ENCODE data around the gene TMEM145. TPM values are rescaled to one million over a fixed set of nuclear protein-coding genes. Genes with fewer than 3 reads are reported as not detected.

TMEM145 gene
- total and polyA plus RNA-seq, 10 of the 15 experiments (the other 5 are each of a cell fraction or from before 2014, with no cell fraction given) = 0.04 to 0.97 (median 0.16) TPM; not detected in 4

- Histone ChIP-seq H3K9ac (ENCODE audit: control insufficient read depth, insufficient read depth, low read length) (peak overlapping the region; percentile 45), H3K27me3 (replicated peaks in 1 of 2; ENCODE audit: control insufficient read depth in 2 of 2, insufficient read depth in 2 of 2, low read length in 1 of 2) (no peaks in the 10 kb centered on the region), H3K79me2 (ENCODE audit: control insufficient read depth, insufficient read depth, low read length) (peaks cover 31% of the 10 kb centered on the region), H3K4me2 (ENCODE audit: control insufficient read depth, insufficient read depth) (peak overlapping the region; percentile 97), H4K20me1 (ENCODE audit: control insufficient read depth, insufficient read depth) (no peaks in the 10 kb centered on the region), H3K4me1 (ENCODE audit: control insufficient read depth, insufficient read depth, low read length) (peaks cover 49% of the 10 kb centered on the region), H3K27ac (ENCODE audit: control insufficient read depth, insufficient read depth) (peak overlapping the region; percentile 55), H3K9me3 (replicated peaks; ENCODE audit: control insufficient read depth, insufficient read depth, low read length) (no peaks in the 10 kb centered on the region), H3K4me3 (peak overlapping the region; percentile 98), H3K36me3 (ENCODE audit: control insufficient read depth in 2 of 2, insufficient read depth in 2 of 2, low read length in 1 of 2) (no peaks in the 10 kb centered on the region; a peak in 1 of 4 replicates), H2AFZ (ENCODE audit: control insufficient read depth, low read depth, low read length) (peak overlapping the region; percentile 66)
- ChIA-PET RAD21 (ENCODE audit: unreplicated experiment) (interaction anchor here (0.6 to 5.5 kb wide), 13 partner anchors 10 to 171 kb away, joined by 3 to 82 read pairs (median 5); partner anchors contain the start of genes CIC, GSK3A and ZNF526), CTCF (interaction anchor here (0.8 to 6.7 kb wide), 28 partner anchors 10 to 176 kb away, joined by 3 to 111 read pairs (median 6); partner anchors contain the start of genes CIC, ERF, GSK3A and POU2F2), SMC1A (ENCODE audit: uncharacterized antibody, unreplicated experiment) (interaction anchor here (0.8 to 5.1 kb wide), 15 partner anchors 10 to 171 kb away, joined by 3 to 70 read pairs (median 4); partner anchors contain the start of genes CIC, GSK3A, PAFAH1B3 and POU2F2), POLR2A (interaction anchor here (0.8 to 5.1 kb wide), 6 partner anchors 10 to 148 kb away, joined by 3 to 51 read pairs (median 5); partner anchors contain the start of genes CIC, GSK3A and POU2F2)
- no TSS peak for BruUV-seq (replicated peaks)
- WGBS (ENCODE audit: insufficient coverage, insufficient replicate concordance, low lambda C conversion rate, missing lambda C conversion rate) = 1% methylated on average over 70 of the region's 89 CpGs
- DNase-seq (ENCODE audit: low read depth, low spot score) (peak; percentile 74), FAIRE-seq (peak; percentile 93), ATAC-seq (peak; percentile 77)
- intact Hi-C loops (cut with micrococcal nuclease; ENCODE audit: unreplicated experiment) (loop anchor here (2.0 to 5.0 kb wide), 5 partner anchors 35 to 173 kb away; partner anchors contain the start of genes POU2F2 and ZNF526), in situ Hi-C loops (cut with MboI) (loop anchor here (5.0 kb wide), 1 partner anchor 148 kb away; the partner anchor contains the start of gene POU2F2)
- peak; percentile 35 for TF ChIP-seq E4F1 (IDR thresholded peaks at IDR 0.05; ENCODE audit: borderline replicate concordance, partially characterized antibody)
- TF ChIP-seq POLR2A (IDR thresholded peaks at IDR 0.05; ENCODE audit: low read depth, low read length) = peak; percentile 65; the same call in 1 of the 2 replicates
- TF ChIP-seq GATAD2B (conservative IDR thresholded peaks at IDR 0.05; ENCODE audit: low read depth) = peak; percentile 97
- TF ChIP-seq SIN3A (IDR thresholded peaks at IDR 0.05; ENCODE audit: low read depth, low read length) = peak; percentile 12; the same call in 1 of the 2 replicates
- no peak for TF ChIP-seq YBX1 (IDR thresholded peaks at IDR 0.05)
- peak; percentile 74 for TF ChIP-seq DPF2 (IDR thresholded peaks at IDR 0.05)
- no peak for TF ChIP-seq KLF5 (IDR thresholded peaks at IDR 0.05; ENCODE audit: partially characterized antibody)
- no peak for TF ChIP-seq CBX5 (IDR thresholded peaks at IDR 0.05; ENCODE audit: low read depth)
- no peak for TF ChIP-seq ATF2 (IDR thresholded peaks at IDR 0.05; ENCODE audit: low read length)
- no peak for TF ChIP-seq CBX3 (IDR thresholded peaks at IDR 0.05; ENCODE audit: borderline replicate concordance, low read depth)
- no peak for TF ChIP-seq PBX3 (IDR thresholded peaks at IDR 0.05; ENCODE audit: insufficient replicate concordance, low read depth, low read length)
- TF ChIP-seq CBFB (IDR thresholded peaks at IDR 0.05; ENCODE audit: low read depth) = peak; percentile 13; the same call in 1 of the 2 replicates
- TF ChIP-seq USF2 (IDR thresholded peaks at IDR 0.05; ENCODE audit: borderline replicate concordance, low read depth, low read length) = no peak
- no peak for TF ChIP-seq NBN (IDR thresholded peaks at IDR 0.05)
- TF ChIP-seq MLLT1 (IDR thresholded peaks at IDR 0.05) = no peak
Observed at GRCh38 chr19:42279902-42280814, 33.0 kb upstream of the TMEM145 start.

Data from GM12878 (cell line).